NCI-H526 (cell line): ENCODE measurements around the gene FUCA2.
A peak's percentile ranks its signal among the peaks of the same experiment; 100 is the strongest.
"Not testable (repeated sequence)": the region's sequence is repeated elsewhere in the genome, so short reads cannot be mapped to it uniquely, and the experiment has no call there.

Experiments used
- DNase-seq, 2 experiments: peaks; one replicate each; lab custom pipeline; 2025; lab: John Stamatoyannopoulos, UW

FUCA2 gene

GRCh38 chr6:143536461-143536865, 24.9 kb upstream of the FUCA2 start:
- peak in 1 of 2 experiments; percentile 70 for DNase-seq

DNA sequence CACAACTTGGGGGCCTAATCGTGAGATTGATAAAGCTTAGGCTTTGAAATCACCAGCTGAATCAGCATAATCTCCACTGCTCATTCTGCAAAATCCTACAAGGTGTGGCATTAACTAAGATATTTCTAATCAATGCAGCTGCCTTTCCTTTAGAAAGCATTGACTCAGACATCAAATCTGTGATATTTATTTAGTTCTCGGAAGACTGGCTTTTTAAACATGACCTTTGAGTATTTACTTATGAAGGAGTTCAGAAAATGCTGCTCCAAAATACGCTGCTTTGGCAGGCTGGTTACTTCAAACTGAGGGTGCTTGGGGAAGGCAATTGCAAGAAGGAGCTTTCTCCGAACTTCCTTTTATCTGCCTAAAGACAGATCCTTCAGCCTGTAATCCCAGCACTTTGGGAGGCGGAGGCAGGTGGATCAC, 23.7 kb upstream of the FUCA2 start:
- no peak for DNase-seq

DNA sequence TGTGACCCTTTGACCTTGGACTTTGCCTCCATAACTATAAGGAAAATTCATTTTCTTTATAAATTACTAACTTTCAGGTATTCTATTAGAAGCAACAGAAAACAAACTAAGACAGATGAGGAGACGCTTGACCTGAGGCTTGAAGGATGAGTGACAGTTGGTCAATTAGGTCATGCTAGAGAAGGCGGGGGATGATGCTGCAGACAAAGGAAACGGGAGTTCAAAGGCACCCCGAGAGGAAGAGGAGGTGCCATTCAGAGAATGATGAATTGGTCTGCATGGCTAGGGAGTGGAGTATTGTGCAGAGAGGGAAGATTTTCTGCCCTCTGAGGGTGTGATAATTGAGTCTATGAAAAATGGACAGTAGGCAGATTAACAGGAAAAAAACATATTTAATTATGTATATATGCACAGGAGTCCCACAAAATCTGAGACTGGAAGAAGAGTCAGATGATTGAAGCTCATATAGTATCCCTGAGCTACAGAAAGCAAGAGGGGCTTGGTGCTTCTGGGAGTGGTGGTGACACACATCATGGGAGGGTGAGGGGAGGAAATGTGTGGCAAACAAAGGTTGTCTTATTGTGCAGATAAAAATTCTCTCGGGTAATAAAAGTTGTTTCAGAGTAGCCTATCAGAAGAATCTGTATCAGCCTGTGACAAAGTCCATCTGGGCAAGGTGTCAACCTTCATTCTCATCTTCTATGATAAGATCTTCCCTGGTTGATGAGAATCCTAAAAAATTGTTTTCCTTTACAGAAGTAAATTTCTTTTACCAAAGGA, 20.4 kb upstream of the FUCA2 start:
- no peak for DNase-seq

DNA sequence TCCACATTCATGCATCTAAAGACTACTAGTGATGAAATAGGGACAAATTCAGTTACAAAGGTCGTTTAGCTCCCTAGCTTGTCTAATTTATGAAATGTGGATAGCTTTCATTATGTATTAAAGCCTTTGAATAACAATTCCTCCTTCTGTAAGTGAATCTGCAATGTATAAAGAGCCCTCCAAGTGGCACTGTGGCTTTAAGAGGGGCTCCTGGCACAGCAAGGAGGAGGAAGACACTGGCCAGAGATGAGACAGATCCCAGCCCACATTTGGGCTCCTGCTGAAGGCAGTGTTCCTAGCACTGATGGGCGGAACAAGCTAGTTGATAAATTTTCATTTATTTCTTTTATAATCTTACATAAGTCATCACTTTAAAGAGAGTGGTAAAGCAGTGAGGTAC, 17.6 kb upstream of the FUCA2 start:
- DNase-seq = no peak

- DNase-seq = no peak
These were observed 16.8 kb upstream of the FUCA2 start for GRCh38 chr6:143528164-143528811.

DNA sequence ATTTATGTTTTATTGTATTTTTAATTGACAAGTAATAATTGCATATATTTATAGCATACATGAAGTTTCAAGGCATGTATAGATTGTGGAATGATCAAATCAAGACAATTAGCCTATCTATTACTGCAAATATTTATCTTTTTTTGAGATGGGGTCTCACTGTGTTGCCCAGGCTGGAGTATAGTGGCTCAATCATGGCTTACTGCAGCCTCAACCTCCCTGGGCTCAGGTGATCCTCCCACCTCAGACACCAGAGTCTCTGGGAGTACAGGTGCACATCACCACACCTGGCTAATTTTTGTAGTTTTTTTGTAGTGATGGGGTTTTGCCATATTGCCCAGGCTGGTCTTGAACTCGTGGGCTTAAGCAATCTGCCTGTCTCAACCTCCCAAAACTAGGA, 16.2 kb upstream of the FUCA2 start:
- DNase-seq = no peak

- DNase-seq = no peak
These were observed 13.8 kb upstream of the FUCA2 start for GRCh38 chr6:143525356-143525755.

- DNase-seq = no peak
These were observed 10.6 kb upstream of the FUCA2 start for GRCh38 chr6:143522039-143522600.

DNA sequence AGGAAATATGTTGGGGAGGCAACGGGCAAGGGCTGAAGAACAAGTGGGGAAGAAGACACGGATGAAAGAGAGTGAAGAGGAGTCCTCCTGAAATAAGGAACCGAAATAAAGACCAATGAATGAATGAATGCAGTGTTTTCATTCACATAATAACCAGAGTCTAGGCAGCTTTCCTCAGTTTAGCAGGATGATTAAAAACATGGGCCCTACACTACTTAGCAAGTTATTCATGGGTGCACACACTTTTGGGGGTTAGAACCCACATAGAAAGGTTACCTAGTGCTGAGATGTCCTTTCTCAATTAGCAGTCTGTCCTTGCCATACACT, 5.9 kb upstream of the FUCA2 start:
- DNase-seq = no peak

- no peak for DNase-seq
These were observed 5.3 kb upstream of the FUCA2 start for GRCh38 chr6:143516690-143517446.

DNA sequence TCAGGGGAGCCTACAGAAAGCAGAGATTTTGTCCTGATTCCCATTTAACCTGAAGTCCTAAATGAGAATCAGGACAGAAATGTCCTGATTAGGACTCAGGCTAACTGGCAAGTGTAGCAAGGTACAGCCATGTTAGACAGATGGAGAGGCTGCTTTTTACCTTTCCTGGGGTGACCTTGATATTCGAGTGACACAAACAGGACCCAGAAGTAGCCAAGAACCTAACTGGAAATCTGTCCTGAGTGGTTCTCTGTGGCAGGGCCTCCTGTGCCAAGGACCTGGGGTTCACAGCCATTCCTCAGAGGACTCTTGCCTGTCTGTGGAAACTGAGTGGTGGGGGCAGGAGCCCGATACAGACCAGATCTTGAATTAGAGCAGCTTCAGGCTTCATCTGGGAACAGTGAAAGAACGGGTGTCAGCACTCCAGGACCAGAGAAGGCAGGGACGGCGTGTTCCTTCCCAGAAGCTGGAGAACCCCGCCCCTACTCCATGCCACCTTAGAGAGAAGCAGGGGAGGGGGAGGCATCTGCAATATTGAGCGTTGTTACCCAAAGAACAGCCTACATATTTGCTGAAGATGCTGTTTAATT, 4.3 kb upstream of the FUCA2 start:
- no peak for DNase-seq

DNA sequence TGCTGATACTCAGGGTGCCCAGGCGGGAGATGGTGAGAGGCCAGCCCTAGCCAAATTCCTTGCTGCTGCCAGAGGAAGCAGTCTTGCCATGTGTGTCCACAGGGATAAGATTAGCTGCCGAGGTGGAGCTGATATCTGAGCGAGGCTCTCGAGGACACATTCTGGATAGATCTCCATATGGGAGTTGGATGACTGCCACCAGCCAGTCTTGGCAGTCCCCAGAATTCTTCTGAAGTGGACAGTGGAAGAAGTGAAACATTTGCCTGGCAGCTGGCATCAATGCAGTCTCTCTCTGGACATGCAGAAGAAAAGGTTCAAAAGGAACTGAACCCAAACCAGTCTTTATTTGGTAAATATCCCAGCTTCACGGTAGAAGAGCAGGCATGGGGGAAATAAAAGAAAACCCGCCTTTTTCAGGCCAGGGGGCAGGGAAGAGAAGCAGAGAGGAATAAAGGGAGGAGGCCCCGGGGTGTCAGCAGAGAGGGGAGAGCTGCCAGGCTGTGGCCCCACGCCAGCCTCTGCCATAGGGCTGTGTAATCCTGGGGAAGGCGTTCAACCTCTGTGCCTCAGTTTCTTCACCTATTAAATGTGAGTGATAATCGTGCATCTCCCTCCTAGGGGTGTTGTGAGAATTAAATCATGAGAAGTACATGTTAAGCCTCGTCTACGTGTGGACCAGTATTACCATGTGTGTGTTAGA, 3.7 kb upstream of the FUCA2 start:
- no peak for DNase-seq

DNA sequence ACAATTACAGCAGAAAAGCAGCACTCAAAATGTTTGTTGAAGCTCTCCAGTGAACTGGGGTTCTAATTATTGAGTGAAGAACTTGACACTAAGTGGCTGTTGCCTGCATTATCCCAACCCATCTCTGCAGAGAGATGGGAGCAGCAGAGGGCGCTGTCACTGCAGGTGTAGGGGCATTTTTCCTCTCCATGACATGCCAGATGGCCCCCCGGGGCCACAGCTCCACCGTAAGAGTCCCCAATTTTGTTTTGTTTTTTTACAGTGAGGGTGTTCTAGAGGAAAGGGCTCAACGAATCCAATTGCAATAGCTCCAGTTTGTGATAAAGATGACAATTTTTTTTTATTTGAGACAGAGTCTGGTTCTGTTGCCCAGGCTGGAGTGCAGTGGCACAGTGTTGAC, 1.9 kb upstream of the FUCA2 start:
- peak in 1 of 2 experiments; percentile 32 for DNase-seq

- not testable (repeated sequence) for DNase-seq
These were observed 1.2 kb downstream of the FUCA2 start for GRCh38 chr6:143510326-143510725.

- no peak for DNase-seq
These were observed 4.0 kb downstream of the FUCA2 start for GRCh38 chr6:143507358-143508145.

DNA sequence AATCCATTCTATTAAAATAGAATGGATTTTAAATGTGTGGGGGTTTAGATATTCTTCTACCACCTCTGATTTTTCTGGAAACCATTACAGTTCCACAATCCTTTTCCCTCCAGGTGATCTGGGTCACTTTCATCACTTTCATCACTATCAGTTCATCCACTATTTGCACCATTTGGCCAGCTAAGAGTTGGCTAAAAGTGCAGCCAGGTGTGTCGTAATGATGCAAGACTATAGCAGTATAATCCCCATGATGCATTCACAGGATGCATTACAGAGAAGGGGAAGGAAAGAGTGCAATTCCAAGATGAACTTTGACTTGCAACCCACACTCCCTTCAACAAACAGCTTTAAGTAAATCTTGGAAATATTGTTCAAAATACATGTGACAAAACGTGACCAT, 4.9 kb downstream of the FUCA2 start:
- DNase-seq = no peak

DNA sequence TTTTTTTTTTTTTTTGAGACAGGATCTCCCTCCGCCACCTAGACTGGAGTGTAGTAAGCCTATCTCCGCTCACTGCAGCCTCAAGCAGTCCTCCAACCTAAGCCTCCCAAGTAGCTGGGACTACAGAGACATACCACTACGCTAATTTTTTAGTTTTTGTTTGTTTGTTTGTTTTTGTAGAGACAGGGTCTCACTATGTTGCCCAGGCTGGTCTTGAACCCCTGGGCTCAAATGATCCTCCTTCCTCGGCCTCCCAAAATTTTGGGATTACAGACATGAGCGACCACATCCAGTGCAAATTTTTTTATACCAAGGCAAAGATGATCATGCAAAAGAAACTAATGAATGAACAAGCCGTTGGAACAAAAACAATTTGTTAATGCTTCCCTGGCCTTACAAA, 5.3 kb downstream of the FUCA2 start:
- no peak for DNase-seq

DNA sequence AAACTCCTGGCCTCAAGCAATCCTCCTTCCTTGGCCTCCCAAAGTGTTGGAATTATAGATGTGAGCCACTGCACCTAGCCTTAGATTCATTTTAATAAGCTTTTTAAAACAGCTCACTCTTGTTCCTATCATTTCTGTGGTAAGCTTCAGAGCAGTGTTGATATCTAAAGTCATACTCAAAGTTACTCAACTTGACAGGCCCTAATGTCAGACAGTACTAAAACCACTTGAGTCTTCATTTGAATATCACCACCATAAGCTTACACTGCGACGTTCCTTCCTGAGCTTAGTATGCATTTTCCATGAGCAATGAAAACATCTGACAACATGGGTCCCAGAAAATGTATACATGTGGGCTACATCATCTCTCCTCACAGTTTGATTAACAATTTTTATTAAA, 6.0 kb downstream of the FUCA2 start:
- DNase-seq = no peak

- DNase-seq = no peak
These were observed 6.4 kb downstream of the FUCA2 start for GRCh38 chr6:143505111-143505510.

DNA sequence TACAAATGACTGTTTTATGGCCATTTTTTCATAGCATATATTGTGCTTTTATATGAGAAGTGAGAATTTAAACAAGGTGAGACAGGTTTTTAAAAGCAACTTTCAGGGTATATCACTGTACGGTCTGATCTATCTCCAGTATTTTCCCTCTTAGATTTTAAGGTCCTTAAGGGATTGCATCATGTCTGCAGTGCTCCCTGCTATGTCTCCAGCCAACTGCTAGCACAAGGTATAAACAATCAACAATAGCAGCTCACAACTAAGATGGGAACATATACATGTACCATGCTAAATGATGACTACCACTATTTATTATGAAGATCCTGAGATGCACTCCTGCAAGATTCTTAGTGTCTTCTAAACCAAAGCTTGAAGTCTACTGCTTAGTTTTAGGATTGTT, 7.2 kb downstream of the FUCA2 start:
- DNase-seq = no peak

DNA sequence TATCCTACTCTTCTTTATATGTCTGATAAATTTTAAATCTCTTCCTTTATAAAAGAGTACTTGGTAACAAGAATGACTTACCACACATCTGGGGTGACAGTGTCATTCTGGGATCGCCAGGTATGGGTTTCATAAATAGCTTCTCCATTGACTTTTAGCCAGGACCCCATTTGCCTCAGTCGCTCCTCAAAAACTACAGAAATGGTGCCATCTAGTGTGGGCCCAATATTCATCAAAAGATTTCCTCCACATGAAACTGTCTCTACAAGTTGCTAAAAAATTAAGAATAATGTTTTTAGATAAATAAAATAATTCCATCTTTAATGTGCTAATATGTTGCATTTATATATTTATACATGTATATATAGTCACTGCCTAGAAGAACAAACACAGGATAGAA, 9.7 kb downstream of the FUCA2 start:
- DNase-seq = peak in 1 of 2 experiments; percentile 4
